Hepatocyte (in vitro differentiated cells): Measurements from ENCODE around the gene ITPKB.

Source experiments
- CTCF ChIP-seq: fragments of 200-600 bp; sonication (generic); IDR thresholded peaks from 2 replicates; pipeline ENCODE4 v1.5.1; 2016; ENCODE audit warnings: antibody characterized with exemption, mild to moderate bottlenecking; ENCODE audit not compliant: poor library complexity
- EZH2 ChIP-seq: fragments of 200-600 bp; sonication (generic); IDR thresholded peaks from 2 replicates; pipeline ENCODE4 v1.6.1; 2016; ENCODE audit warnings: antibody characterized with exemption, mild to moderate bottlenecking, borderline replicate concordance
- EZH2phosphoT487 ChIP-seq: fragments of 200-600 bp; sonication (generic); IDR thresholded peaks from one replicate; pipeline ENCODE4 v1.6.1; 2018; ENCODE audit warnings: antibody characterized with exemption, mild to moderate bottlenecking, low read depth, moderate library complexity; ENCODE audit not compliant: unreplicated experiment, severe bottlenecking

- TF ChIP-seq CTCF (no peak), EZH2 (no peak), EZH2phosphoT487 (no peak)
Observed at GRCh38 chr1:226678701-226679100, 60.4 kb downstream of the ITPKB start.
